PFSK-1 (cell line): ENCODE data around the gene DPP6.

ENCODE experiments used
- POLR2AphosphoS5 ChIP-seq: IDR thresholded peaks from 2 replicates; pipeline ENCODE4 v1.6.1; 2012; ENCODE audit warnings: low read depth, mild to moderate bottlenecking, control low read depth, low read length, moderate library complexity
- REST ChIP-seq, 2 experiments: IDR thresholded peaks; 2 replicates each; pipeline versions ENCODE4 v1.6.1 to v1.8.0; 2011 to 2012; ENCODE audit warnings: low read depth in 2 of 2, low read length in 2 of 2, control low read depth in 1 of 2, inconsistent platforms in 1 of 2, mild to moderate bottlenecking in 1 of 2, moderate library complexity in 1 of 2; ENCODE audit not compliant: insufficient read depth in 1 of 2
- SIN3A ChIP-seq: IDR thresholded peaks from 2 replicates; pipeline ENCODE4 v1.6.1; 2012; ENCODE audit warnings: mild to moderate bottlenecking, low read length, moderate library complexity, borderline replicate concordance; ENCODE audit not compliant: insufficient read depth
- TAF1 ChIP-seq: IDR thresholded peaks from 2 replicates; pipeline ENCODE4 v1.6.1; 2012; ENCODE audit warnings: low read length, control low read depth, borderline replicate concordance; ENCODE audit not compliant: insufficient read depth

- TF ChIP-seq TAF1 (no peak), SIN3A (no peak), POLR2AphosphoS5 (no peak), REST (IDR thresholded peaks at IDR 0.05; ENCODE audit: insufficient read depth in 1 of 2, low read depth in 2 of 2, low read length in 2 of 2) (no peak)
Measured at GRCh38 chr7:154918266-154918665, 866.1 kb downstream of the DPP6 start.
